Bronchial epithelial cell (primary cell): Measurements from ENCODE around the gene PKD2L1. TPM values are rescaled to one million over a fixed set of nuclear protein-coding genes. Genes with fewer than 3 reads are reported as not detected.
A peak's percentile ranks its signal among the peaks of the same experiment; 100 is the strongest.
"Not testable (repeated sequence)": the region's sequence is repeated elsewhere in the genome, so short reads cannot be mapped to it uniquely, and the experiment has no call there.

Experiments
- DNase-seq: peaks from one replicate; pipeline ENCODE4 v3.0.0-alpha.2; 2010; ENCODE audit warnings: low read depth
- FAIRE-seq: peaks from 2 replicates; lab custom pipeline; 2011; peaks lifted over from hg19 to GRCh38; lab: Jason Lieb, UNC
- H3K27me3 ChIP-seq: 2 replicates; pipeline ENCODE4 v1.5.1; 2011; ENCODE audit warnings: low read length; ENCODE audit not compliant: control insufficient read depth, insufficient read depth
- H3K36me3 ChIP-seq: 2 replicates; pipeline ENCODE4 v1.5.1; 2011; ENCODE audit warnings: low read length; ENCODE audit not compliant: control insufficient read depth, insufficient read depth
- H3K4me3 ChIP-seq: 2 replicates; pipeline ENCODE4 v1.5.1; 2011; ENCODE audit warnings: mild to moderate bottlenecking, low read depth, low read length, control low read depth
- total RNA-seq: library from RNA; depleted of rRNA; stranded (reverse); fragments of >200 nt; gene quantifications from 2 replicates; pipeline ENCODE4 v1.2.1, GENCODE V29; 2014
- TF ChIP-seq, protein P1 (sequence below): IDR thresholded peaks from 2 replicates; pipeline ENCODE4 v1.5.1; 2011; ENCODE audit warnings: mild to moderate bottlenecking, moderate library complexity, low read length, control low read depth, inconsistent platforms; ENCODE audit not compliant: insufficient read depth, severe bottlenecking

The PKD2L1 gene
- total RNA-seq, 1 donor from 2014 or later, result not detected

DNA sequence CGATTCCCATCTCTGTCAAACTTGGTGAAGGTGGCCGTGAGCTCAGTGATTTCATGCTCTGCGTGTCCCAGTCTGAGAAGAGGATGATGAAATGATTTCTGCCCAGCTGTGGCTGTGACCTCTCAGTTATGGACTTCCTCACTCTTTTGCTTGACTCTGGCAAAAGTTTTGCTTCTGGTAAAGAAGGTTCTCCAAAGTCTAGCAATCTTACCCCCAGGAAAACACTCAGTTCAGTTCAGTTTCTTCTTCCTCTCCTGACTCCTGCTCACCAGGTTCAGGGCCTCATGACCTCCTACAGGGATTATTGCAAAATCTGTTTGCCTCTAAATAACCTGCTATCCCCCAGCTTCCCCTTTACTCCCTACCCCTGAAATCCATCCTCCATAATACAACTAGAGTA is 38.7 kb downstream of the PKD2L1 start:
- Histone ChIP-seq H3K27me3 (peaks cover 2% of the 10 kb centered on the region), H3K4me3 (no peak overlapping the region), H3K36me3 (no peaks in the 10 kb centered on the region)
- TF ChIP-seq, protein P1, sequence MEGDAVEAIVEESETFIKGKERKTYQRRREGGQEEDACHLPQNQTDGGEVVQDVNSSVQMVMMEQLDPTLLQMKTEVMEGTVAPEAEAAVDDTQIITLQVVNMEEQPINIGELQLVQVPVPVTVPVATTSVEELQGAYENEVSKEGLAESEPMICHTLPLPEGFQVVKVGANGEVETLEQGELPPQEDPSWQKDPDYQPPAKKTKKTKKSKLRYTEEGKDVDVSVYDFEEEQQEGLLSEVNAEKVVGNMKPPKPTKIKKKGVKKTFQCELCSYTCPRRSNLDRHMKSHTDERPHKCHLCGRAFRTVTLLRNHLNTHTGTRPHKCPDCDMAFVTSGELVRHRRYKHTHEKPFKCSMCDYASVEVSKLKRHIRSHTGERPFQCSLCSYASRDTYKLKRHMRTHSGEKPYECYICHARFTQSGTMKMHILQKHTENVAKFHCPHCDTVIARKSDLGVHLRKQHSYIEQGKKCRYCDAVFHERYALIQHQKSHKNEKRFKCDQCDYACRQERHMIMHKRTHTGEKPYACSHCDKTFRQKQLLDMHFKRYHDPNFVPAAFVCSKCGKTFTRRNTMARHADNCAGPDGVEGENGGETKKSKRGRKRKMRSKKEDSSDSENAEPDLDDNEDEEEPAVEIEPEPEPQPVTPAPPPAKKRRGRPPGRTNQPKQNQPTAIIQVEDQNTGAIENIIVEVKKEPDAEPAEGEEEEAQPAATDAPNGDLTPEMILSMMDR, result no peak
- FAIRE-seq (no peak), DNase-seq (no peak)

DNA sequence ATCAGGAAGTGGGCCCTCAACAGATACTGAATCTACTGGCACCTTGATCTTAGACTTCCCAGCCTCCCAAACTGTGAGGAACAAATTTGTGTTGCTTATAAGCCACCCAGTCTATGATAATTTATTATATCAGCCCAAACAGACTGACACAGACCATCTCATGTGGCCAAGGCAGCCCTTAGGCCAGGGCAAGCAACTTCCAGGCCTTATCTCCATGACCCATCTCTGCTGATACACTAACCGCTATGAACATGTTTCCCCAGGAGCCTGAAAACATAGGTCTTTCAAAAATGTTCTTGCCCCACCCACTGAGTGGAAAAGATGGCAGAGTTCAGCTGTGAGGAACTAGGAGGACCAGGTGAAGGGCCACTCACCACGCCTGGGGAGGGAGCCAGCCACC is 40.4 kb downstream of the PKD2L1 start:
- TF ChIP-seq, protein P1, result no peak
- Histone ChIP-seq H3K4me3 (no peak overlapping the region), H3K27me3 (no peaks in the 10 kb centered on the region), H3K36me3 (no peaks in the 10 kb centered on the region)
- no peak for DNase-seq
- no peak for FAIRE-seq

DNA sequence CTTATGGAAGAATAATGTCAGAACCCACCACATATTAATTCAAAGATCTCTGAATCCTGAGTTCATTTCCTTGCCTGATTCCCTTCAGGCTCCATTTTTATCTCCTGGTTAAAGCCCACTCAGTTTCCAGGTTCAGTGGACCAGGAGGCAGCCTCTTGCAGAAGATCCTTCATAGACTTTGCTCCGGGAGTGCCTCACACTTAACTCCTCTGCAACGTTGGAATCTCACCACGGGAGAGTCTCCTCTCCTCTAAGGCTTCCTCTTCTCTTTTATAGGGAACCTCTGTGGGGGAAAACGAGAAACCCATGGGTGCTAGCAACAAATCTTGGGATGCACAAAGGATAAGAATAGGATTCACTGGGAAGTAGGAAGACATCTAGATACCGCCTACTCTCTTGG is 41.8 kb downstream of the PKD2L1 start:
- TF ChIP-seq, protein P1, result no peak
- FAIRE-seq, result no peak
- no peak for DNase-seq

DNA sequence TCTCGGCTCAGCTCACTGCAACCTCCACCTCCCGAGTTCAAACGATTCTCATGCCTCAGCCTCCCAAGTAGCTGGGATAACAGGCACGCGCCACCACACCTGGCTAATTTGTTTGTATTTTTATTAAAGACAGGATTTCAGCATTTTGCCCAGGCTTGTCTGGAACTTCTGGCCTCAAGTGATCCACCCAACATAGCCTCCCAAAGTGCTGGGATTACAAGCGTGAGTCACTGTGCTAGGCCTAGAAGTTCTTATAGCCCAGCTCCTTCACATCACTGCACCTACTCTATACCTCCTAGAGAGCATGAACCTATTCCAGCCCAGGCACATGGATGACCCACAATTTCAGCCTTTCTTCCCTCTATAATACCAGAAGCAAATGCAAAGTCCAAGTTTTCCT is 42.3 kb downstream of the PKD2L1 start:
- no peak for FAIRE-seq
- H3K27me3 ChIP-seq, result no peaks in the 10 kb centered on the region
- TF ChIP-seq, protein P1, result no peak
- H3K36me3 ChIP-seq, result peaks cover 3% of the 10 kb centered on the region
- DNase-seq, result peak; percentile 66
- no peak overlapping the region for H3K4me3 ChIP-seq

More for the DNA sequence above, 41.8 kb downstream of the PKD2L1 start:
- Histone ChIP-seq H3K36me3 (peaks cover 1% of the 10 kb centered on the region), H3K4me3 (no peak overlapping the region), H3K27me3 (no peaks in the 10 kb centered on the region)

DNA sequence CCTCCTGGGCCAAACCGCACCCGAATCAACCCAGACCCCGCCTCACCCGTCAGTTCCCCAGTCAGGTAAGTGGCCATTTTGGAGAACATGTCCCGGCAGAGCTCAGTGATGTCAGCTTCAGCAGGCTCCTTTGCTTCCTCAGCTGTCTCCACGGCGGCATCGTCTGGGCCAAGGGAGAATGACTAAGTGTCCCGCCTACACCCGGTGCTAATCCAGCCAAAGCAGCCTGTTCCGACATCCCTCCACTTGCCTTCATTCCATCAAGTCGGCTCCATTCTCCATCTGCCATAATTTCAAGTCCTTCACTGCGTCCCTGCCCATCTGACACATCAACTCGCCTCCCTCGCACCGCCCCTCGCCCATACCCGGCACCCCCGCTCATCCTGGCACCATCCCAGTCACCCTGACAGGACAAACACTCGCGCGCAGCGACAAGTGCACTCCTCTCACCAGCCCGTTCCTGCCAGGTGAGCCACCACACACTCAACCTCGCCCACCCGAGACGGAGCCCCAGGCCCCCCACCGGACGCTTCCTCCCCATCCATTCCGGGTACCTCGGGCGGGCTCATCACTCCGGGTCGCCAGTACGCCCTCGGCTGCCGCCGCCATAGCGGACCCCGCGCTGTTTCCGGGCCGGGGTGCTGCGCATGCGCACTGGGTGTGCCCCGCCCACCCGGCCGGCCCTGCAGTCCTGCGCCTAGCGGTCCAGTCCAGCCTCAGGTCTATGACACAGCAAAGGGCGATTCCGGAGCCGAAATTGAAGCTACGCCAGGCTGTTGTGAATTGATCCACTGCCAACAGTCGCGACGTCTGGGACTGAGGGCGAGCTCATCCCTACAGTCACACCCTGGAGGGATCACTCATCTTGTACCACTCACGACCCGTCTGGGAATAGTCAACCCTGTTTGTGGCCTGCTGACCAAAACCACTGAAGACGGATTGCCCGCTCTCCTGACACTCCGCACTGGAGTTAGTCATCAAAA is 43.7 kb downstream of the PKD2L1 start, which contains the start of gene BLOC1S2:
Gene BLOC1S2, minus strand, starts transcription at position 630 of the 983 bp plus-strand sequence. Its CDS starts 21 bp downstream, at position 609.
- Histone ChIP-seq H3K27me3 (no peaks in the 10 kb centered on the region), H3K36me3 (peaks cover 7% of the 10 kb centered on the region), H3K4me3 (peak within 1 kb of the TSS; percentile 91)
- FAIRE-seq (peak; percentile 80), DNase-seq (peak; percentile 99)
- TF ChIP-seq, protein P1, result peak; percentile 5

DNA sequence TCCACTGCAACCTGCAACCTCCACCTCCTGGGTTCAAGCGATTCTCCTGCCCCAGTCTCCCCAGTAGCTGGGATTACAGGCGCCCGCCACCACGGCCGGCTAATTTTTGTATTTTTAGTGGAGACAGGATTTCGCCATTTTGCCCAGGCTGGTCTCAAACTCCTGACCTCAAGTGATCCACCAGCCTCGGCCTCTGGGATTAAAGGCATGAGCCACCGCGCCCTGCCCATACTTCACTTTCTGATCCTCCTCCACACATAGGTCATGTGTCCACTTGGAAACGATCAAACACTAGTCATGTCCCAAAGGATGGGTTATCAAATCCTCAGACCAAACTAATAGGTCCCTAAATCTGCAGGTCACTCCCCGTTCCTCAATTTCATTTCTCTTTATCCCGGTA is 44.7 kb downstream of the PKD2L1 start:
- peak overlapping the region; percentile 91 for H3K4me3 ChIP-seq
- not testable (repeated sequence) for FAIRE-seq, H3K27me3 ChIP-seq, H3K36me3 ChIP-seq, DNase-seq
